GM18520 (cell line): ENCODE data around the gene WWP2.
A peak's percentile ranks its signal among the peaks of the same experiment; 100 is the strongest.
"Not testable (repeated sequence)": the region's sequence is repeated elsewhere in the genome, so short reads cannot be mapped to it uniquely, and the experiment has no call there.

ENCODE experiments used
- ATAC-seq: cut with Tn5 transposase; IDR thresholded peaks from one replicate; pipeline ENCODE4 v1.9.1; 2021; ENCODE audit not compliant: unreplicated experiment

Gene WWP2

DNA sequence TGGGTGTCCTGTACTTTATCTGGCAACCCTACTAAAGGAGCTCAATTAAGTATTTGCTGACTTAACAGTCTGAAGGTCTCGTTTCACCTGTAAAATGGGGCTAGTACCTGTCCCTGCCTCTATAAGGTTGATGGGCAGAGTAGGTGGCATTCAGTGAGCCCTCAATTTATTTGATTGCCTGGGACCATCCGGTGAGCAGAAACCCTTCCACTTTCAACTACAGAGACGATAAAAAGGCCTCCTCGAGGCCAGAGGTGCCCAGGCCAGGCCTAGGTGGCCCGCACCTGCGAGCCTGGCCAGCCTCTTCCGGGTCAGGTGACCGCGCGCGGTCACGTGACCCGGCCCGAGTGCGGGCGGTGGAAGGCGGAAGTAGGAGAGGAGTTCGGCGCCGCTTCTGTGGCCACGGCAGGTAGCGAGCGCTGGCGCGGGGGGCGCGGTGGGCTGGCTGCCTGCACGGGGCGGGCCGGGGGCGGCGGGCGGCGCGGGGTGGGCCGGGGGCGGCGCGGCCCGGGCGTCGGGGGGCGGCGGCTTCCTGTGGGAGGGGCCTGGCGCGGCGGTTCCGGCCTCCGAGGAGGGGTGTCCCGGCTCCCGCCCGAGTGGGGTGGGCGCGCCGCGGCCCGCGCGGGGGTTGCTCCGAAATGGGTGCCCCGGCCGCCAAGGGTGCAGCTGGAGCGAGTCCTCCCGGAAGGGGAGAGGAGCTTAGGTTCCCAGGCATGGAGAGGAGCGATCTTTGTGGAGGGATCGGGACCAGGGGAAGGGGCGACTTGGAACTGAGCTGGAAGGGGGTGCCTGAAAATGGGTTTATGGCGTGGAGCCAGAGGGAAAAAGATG, at the start of gene WWP2:
Gene WWP2, plus strand, starts transcription at position 350 of the 831 bp plus-strand sequence. CDS start 24,679 bp downstream, outside the sequence.
- ATAC-seq: peak; percentile 72

DNA sequence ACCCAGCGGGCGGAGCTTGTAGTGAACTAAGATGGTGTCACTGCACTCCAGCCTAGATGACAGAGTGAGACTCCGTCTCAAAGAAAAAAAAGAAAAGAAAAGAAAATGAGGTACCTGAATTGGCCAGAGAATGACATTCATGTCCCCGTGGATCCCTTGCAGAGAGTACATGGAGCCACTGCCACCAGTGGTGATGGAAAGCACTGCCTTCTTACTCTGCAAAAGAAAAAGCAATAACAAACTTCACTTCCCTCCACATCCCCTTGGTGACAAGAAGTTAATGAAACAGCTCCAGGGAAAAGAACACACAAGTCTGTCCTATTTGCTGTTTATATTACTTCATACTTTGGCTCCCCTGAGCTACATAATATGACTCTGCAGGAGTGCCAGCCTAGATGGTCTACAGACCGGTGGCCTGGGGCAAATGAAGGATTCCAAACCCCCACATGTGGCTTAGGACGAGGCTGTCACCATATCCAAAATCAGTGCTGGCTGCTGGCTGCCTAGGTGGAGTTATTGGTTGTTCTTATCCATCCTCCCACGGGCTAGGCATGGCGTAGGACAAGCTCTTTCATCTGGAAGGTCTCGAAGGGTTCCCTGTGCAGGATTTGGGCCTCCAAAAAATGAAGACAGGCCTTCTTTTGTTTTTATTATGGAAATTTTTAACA, 49.1 kb upstream of the WWP2 start:
- ATAC-seq: no peak

DNA sequence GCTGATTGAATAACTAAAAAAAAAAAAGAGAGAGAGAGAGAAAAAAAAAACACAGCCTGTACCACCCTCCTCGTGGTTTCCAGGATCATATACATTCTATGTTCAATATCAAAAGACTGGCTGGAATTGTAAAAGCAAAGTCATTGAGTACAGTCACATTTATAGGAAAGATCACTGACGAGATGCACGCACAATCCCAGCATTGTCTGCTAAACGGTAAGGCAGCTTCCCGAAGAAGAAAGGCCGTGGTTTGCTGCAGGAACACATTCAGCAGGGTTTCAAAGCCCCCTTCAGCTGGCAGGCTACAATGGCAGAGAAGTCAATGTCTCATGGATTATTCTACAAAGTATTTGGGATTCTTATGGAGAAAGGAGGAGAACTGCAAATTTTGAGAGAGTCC, 45.1 kb upstream of the WWP2 start:
- no peak for ATAC-seq

DNA sequence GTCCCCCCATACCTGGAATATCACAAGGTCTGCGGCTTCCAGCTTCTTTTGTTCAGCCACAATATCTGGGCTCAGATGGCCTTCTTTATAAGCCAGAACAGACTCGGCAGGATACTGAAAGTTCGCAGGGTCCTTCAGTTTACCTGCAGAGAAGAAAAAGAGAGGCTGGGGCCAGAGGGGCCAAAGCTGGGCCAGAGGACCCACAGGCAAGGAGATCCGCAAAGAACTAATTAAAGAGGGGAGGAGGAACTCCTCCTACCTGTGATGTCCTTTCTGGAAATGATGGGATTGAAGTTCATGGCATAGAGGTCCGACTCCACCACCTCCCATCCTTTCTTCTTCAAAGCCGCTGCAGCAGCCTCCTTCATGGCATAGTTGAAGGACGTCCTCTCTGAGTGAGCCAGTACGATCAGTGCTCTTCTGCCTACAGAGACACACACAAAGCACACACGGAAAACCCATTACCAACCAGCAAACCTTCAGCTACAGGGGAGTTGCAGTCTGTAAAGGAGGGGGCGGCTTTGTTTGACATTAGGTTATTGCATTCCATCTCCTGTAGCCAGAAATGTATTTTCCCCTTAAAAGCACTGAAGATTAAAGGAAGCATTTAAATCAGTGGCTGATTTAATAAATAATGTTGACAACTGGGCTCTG, 43.9 kb upstream of the WWP2 start:
- no peak for ATAC-seq

DNA sequence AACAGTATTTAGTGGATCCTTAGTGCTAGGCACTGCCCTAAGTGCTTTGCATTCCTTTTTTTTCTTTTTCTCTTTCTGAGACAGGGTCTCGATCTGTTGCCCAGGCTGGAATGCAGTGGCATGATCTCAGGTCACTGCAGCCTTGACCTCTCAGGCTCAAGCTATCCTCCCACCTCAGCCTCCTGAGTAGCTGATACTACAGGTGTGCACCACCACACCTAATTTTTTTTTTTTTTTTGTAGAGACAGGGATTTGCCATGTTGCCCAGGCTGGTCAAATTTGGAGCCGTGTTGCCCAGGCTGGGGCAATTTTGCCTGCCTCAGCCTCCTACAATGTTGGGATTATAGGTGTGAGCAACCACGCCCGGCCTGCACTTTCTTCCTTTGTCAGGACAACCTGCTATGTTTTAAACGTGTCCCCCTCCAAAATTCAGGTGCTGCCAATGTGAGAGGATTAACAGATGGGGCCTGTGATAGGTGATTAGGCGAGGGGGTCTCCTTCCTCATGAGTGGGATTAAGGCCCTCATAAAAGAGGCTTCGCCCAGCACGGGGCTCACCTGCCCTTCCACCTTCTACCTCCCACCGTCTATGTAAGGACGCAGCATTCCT, 41.2 kb upstream of the WWP2 start:
- no peak for ATAC-seq

DNA sequence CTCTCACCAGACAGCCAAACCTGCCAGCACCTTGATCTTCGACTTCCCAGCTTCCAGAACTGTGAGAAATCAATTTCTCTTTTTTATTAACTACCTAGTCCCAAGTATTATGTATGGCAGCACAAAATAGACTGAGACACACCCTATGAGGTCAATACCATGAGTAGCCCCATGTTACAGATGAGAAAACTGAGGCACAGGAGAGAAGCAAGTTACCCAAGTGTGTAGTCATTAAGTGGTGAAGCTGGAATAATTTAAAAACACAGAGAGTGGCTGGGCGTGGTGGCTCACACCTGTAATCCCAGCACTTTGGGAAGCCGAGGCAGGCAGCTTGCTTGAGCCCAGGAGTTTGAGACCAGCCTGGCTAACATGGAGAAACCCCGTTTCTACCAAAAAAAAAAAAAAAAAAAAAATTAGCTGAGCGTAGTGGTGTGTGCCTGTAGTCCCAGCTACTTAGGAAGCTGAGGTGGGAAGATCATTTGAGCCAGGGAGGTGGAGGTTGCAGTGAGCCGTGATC, 40.6 kb upstream of the WWP2 start:
- ATAC-seq: no peak

DNA sequence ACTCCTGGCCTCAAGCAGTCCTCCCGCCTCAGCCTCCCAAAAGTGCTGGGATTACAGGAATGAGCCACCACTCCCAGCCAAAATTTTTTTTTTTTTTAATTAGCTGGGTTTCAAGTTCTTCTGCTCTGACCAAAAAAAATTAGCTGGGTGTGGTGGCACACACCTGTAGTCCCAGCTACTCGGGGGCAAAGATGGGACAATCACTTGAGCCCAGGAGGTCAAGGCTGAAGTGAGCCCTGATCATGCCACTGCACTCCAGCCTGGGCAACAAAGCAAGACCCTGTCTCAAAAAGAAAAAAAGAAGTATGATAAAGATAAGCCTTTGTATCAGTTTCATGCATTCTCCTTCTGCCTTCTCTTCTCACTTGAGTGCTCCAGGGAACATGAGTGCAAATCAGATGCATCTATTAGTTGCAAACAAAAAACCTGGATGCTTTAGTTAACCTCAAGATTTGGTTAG, 37.7 kb upstream of the WWP2 start:
- ATAC-seq: no peak

DNA sequence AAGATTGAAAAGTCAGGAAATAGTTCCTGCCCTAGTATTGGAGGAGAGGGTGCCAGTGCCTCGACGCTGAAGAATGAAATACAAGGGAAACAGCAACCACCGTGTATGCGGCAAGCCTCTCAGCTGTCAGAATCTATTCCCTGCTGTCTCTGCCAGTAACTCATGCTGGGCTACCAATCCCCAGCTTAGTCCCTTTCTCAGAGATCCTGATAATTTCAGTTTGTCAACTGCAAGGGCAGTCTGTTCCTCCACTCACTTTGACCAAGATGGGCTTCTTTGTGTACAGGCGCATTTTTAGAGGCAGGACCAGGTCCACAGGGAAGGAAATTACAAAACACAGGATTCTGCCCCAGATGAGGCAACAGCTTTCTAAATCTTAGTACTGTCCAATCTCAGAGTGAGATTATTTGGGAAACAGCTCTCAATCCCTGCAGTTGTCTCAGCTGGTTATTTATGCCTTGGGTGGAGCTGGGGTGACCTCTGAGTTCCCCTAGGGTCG, 37.1 kb upstream of the WWP2 start:
- no peak for ATAC-seq

DNA sequence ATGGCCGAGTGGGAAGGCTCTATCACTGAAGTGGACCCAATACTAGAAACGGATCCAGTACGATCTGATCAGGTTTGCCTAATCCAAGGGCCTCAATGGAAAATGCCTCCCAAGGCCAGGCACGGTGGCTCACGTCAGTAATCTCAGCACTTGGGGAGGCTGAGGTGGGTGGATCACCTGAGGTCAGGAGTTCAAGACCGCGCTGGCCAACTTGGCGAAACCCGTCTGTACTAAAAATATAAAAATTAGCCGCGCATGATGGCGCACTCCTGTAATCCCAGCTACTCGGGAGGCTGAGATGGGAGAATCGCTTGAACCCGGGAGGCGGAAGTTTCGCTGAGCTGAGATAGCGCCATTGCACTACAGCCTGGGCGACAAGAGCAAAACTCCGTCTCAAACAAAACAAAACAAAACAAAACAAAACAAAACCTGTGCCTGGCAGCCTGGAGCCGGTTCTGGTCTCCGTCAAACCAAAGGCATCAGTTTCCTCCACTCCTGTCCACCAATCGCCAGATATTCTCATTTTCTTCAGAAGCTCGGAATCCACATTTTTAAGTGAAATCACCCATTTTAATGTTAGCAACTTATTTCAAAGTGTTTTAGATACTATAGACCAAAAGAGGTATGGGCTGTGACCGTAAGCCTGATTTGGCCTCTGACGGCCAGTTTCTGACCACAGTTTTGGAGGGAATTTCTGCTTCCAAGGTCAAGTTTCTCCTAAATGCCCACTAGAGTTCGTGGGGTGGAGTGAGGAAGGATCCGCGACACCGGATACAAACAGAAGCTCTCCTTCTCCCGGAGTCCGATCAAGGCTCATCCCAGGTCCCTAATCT, 36.4 kb upstream of the WWP2 start:
- ATAC-seq: no peak

DNA sequence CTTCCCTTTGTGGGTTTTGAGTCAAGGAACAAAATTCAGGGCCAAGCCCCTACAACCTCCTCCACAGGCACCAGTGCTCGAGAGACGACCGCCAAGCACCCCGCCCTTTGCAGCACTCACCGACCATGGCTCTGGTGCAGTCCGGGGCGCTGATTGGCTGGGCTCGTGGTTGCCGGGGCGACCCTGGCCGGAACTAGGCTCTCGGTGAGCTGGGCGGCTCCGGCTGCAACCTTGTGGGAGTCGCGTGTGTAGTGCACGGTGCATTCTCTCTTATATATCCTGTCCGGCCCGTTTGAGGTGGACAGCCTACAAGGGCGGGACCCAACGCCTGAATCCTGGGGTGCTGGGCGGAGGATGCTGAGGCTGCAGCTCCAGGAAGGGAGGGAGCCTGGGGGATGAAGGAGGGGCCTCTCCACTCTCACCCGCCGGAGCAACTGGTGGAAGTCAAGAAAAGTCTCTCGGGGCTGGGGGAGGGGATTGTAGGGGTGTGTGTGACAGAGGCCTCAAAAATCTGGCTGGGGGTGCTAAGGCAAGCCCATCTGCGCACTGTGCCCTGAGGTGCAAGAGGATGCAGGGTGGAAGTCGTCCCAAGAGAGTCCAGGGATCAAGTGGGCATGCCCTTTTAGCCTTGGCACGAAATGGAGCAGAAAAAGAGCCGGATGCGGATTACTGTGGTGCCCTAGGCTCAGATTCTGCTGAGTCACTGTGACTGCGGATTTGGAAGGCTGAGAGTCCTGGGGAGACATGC, 35.6 kb upstream of the WWP2 start, which contains the start of gene NQO1:
Gene NQO1, minus strand, starts transcription at position 248 of the 748 bp plus-strand sequence. Its CDS starts 121 bp downstream, at position 127.
- ATAC-seq: peak; percentile 94

DNA sequence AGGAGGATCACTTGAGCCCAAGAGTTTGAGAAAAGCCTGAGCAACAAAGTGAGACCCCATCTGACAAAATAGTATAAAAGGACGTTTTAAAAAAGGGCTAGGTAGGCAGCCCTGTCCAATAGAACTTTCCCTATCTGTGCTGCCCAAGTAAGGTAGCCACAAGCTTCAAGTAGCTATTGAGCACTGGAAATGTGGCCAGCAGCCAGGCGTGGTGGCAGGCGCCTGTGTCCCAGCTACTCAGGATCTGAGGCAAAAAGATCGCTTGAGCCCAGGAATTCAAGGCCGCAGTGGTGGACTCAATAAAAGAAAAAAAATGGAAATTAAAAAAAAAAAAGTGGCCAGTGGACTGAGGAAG, 34.2 kb upstream of the WWP2 start:
- no peak for ATAC-seq

DNA sequence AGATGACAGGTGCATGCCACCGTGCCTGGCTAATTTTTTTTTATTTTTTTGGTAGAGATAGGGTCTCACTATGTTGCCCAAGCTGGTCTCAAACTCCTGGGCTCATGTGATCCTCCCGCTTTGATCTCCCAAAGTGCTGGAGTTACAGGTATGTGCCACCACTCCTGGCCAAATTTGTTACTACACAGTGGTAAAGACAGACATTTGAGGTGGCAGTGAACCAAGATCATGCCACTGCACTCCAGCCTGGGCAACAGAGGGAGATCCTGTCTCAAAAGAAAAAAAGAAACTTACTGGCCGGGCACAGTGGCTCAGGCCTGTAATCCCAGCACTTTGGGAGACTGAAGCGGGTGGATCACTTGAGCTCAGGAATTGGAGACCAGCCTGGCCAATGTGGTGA, 33.1 kb upstream of the WWP2 start:
- ATAC-seq: not testable (repeated sequence)

DNA sequence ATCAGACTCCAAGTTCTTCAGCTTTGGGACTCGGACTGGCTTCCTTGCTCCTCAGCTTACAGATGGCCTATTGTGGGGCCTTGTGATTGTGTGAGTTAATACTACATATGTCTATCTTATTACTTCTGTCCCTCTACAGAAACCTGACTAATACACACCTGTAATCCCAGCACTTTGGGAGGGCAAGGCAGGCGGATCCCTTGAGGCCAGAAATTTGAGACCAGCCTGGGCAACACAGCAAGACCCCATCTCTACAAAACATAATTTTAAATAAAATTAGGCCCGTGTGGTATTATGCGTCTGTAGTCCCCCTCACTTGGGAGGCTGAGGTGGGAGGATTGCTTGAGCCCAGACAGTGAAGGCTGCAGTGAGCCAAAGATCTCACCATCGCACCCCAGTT, 30.9 kb upstream of the WWP2 start:
- not testable (repeated sequence) for ATAC-seq

DNA sequence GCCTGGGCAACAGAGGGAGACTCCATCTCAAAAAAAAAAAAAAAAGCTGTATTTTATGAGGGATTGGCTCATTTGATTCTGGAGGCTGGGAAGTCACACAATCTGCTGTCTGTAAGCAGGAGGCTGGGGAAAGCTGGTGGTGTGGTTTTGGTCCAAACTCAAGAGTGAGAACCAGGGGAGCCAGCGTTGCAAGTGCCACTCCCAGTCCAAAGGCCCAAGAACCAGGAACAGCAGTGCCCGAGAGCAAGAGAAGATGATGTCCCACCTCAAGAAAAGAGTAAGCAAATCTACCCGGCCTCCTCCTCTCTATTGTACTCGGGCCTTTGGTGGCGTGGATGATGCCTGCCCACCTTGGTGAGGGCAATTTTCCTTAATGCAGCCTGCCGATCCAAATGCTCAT, 30.0 kb upstream of the WWP2 start:
- no peak for ATAC-seq

DNA sequence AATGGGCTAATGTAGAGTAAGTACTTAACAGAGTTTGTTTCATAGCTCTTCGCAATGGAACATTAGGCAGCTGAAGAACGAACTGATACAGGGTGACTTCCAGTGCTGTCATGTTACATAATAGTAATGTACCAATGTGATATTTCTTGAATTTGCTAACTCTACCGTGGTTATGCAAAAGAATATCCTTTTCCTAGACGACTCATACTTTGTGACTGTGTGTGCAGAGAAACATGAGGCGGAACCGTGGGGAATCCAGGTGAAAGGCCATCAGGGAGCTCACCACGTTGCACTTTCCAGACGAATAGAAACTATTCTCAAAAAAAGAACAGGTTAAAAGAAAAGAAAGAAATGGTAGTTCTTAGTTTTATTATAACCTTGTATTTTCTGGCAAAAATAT, 20.6 kb upstream of the WWP2 start:
- no peak for ATAC-seq

DNA sequence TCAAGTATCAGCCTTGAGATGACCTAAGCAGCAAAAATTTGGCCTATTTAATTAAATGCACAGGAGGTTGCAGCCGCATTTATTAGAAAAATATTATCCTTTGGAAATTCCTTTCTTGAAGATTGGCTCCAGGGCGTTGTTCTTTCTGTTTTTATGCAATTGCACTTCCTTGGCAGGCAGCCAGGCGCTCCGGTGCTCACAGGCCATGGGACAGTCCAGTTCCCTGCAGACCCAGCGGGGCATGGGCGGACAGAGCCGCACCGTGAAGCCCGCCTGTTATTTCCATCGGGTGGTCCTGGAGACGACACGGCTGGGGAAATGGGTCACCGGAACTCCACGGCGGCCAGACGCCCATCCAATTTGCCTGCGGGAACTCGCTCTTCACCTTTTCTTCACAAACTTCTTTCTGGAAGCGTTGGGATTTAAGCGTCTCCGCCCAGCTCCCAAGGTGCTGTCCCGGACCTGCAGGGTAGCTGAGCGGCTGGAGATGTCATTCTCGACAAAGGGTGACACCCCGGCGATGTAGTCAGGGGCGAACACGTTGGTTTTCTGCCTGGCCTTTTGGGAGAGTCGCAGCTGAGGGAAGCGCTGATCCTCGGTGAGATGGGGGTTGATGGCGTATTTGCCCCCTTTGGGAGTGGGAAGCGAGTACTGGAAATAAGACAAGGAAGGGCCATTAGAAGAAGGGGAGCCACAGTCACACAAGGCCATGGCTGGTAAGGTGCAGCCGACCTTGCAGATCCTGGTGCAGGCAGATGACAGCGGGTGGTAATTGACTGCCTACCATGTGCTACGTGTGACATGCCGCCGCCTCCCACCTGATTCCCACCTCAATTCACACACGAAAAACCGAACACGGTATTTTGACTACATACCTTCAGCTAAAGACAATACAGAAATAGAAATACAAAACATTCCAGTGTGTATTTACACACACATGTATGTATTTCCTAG, 19.9 kb upstream of the WWP2 start:
- no peak for ATAC-seq

DNA sequence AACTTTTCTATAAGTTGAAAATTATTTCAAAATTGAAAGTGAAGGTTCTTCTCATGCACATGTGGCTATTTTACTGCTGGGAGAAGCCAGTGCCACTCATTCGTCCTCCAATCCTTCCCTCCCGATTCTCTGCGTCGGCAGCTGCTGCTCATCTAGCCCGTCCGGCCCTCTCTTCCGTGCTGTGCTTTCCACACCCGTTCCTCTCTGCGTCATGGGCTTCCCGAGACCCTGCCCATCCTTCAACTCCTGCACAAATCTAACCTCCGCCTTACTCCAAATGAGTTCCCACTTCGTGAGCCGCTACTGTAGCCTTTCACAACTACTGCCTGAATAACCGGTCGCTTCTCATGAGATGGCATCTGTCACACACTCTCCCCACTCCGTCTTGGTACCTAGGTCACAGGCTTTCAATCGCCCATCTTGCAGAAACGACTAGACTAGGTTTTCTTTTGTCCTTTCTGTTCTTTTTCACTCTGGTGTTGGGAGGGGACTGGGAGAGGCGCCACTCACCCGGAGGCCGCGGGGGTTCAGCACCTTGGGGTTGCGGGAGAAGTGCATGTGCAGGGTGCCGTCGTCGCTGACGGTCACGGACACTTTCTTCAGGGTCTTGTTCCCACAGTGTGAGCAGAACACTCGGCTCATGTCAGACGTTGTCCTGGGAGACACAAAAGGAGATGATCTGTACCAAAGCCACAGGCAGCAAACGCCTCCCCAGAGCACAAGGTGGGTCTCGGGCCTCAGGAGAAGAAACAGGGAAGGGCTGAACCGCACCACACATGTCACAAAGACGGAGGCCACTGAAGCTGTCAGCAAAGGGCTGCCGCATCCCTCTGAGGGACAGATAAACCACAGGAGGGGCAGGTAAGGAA, 17.5 kb upstream of the WWP2 start:
- no peak for ATAC-seq
